Measurements from ENCODE around the gene DAB1.

DAB1 gene

DNA sequence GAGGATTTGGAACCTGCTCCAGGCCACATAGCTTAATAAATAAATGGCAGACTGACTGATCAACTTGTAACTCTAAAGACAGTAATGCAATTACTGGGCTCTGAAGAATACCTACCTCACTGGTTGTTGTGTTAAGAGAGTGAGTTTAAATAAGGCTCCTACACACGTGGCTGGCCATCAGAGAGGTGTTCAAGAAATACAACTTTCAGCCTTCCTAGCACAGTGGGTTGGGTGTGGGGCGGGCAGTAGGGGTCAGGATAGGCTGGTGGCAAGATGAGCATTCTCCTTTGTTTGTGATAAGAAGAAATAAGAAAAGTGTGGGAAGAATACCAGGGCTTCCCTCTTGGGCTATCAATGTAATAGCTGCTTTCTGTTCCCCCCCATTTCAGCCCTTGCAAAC lies 151.3 kb downstream of the DAB1 start:
- no peak for DNase-seq (ENCODE audit: low read depth in 2 of 2)

DNA sequence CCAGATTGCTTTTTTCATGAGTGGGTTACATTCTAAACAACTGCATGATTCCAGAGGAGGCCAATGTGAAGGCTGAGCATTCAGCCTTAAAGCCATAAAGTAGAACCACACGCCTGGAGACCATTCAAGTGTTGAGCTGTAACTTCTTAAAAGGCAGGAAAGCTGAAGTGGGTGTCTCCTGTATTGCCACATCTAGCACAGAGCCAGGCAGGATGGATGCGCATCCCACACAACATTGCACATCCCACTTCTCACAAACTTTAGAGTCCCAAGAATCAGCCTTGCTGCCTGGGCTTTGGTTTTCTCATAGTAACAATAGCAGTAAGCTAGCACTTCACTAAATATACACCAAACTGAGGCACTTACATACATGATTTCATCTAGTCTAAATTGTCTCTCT lies 151.7 kb downstream of the DAB1 start:
- no peak for DNase-seq (ENCODE audit: low read depth in 2 of 2)

DNA sequence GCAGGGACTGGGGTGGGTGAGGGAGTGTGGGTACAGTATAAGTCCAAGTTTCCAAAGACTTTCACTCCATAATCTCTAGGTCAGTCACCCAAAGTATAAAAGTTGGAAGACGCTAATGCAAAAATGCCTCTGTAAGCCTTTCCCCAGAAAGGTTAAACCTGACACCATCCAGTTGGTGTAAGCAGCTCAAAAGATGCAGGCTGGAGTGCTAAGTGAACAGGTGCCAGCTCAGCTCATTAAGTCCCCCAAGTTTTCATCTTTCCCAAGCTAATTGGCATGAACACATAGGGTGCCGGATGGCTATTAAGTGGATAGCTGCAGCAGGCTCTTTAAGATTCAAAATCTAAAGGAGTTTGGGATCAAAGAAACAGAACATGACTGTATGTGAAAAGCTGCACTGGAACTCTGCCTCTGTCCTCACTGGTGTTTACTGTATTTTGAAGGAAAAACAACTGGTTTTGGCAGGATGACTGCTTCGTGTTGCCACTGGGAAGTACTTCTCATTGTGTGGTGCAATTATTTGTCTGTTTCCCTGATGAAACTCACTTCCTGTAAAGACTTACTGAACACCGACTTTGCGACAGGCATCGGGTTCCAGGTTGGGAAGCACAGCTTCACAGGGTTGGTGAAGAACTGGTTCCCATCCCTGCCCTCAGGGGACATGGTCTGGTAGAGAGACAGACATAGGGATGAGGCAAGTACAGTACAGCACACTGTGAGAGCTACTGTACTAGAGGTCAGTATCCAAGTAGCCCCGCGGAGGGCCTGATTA lies 152.7 kb downstream of the DAB1 start:
- DNase-seq (ENCODE audit: low read depth in 2 of 2), result no peak

DNA sequence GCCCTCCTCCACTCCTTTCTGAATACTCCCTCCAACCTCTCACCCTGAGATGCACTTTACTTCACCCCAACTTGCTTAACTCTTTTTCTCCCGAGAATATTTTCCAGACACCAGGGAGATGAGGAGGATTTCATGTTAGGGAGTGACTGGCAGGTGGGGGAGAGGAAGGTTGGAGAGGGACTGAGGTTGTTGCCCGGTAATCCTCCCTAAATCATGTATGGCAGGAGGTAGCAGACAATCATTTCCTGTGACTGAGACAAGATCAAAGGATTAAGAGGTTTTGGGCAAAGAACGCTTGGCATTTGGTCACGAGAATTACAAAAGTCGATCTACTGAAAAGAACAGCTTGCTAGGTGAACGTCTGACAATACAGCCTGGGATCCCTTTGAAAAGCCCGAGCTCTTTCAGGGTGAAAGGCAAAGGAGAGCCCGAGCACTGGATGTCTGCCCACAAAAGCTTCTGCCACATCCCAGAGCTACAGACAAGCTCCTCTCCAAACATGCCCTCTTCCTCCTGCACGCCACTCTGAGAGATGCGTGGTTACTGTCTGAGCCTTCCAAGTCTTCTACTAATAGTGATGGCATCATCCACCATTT lies 154.1 kb downstream of the DAB1 start:
- no peak for DNase-seq (ENCODE audit: low read depth in 2 of 2)

DNA sequence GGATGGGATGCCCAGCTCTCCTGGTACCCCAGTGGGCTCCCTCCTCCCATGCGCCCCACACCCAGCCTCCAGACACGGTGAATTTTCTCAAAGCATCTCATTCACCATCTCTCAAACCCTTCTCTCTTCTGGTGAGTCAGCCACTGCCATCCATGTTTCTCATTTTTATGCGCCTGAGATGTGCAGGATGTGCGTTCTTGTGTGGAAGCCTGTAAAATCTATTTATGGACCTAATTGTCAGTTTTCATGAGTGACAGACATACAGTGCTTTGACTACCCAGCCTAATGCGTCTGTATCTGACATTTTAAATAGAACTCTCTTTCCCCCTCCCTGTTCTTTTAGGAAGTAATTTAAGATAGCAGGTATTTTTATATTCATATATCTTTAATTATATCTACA lies 158.8 kb downstream of the DAB1 start:
- DNase-seq (ENCODE audit: low read depth in 2 of 2), result no peak

DNA sequence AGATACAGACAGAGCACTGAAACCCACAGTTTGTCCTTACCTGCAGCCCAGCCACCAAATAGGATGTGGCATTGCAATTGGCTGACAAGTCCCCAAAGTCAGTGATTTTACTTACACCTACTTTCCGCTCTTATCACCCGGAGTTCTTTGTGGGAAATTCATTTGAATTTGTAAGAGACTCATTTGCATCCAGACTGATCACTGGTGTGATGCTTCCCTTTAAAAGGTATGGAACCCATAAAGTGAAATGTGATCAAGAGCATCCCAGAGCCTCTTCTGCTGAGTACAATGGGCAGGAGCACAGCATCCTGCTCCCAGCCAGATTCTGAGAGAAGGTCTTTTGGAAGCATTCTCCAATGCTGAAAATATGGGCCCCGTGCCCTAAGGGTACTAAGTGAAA lies 161.4 kb downstream of the DAB1 start:
- DNase-seq (ENCODE audit: low read depth in 2 of 2), result no peak

DNA sequence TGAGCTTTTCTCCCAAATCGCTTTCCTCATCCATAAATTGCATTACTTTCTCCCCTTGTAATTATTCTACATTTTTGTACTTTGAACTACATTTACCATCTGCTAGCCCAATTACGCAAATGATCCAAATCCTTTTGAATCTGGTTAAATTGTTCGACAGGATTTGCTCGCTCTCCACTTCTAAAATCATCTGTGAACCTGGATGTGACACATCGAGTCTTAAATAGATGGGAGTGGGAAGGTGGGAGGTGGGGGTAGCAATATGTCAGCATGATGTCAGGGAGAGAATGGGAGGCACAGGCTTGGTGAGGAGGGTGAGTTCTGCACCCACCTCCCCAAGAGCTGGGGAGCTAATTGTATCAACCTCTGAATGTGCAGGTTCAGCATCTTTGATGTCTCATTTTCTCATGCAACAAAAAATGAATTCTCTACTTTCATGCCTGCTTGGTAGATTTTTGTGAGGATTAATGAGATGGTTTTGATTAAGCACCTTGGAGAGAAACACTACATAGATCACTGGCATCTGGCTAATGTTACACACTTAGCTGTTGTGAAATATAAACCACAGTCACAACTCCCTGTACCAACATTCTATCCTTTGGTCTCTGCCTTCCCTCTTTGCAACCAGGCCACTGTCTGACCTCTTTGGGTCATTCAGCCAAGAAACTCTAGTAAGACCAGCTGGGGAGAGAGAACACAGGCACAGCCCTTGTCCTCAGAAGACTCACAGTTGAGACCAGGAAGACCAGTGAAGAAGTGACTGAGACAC lies 165.1 kb downstream of the DAB1 start:
- DNase-seq (ENCODE audit: low read depth in 2 of 2), result peak in 1 of 2 experiments; percentile 10

DNA sequence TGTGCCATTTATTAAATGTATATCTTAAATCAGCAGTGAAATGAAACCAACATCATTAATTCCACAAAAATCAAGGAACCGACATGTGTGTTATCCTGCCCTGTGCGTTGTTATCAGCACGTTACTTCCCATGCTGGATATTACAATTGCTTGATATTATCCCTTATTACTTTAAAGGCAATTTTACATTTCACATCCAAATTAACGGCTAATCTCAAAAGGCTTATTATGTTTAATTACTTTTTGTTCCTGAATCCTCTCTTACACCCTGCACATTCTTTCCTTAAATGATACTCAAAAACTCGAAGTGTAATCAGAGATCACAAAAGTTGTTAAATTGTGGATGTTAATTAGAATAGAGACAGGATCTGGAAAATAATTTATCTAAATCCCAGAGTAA lies 167.9 kb downstream of the DAB1 start:
- no peak for DNase-seq (ENCODE audit: low read depth in 2 of 2)

DNA sequence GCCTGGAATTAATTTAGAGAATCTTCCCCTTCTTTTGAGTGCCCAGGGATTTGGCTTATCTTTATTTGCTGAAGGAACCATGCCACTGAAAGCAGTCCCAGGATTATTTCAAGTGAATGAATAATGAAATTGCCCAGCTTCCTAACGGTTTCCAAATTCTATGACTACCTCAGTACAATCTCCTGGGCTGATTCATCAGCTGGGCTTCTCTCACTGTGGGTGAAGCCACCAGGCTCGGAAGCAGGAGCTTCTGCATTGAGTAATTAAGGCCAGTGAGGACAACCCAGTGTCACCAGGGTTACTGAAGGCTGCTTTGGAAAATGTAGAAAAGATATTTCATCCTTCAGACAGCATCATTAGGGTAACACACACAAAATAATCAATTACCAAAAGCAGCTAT lies 169.8 kb downstream of the DAB1 start:
- DNase-seq (ENCODE audit: low read depth in 2 of 2), result peak; percentile 11 to 17

DNA sequence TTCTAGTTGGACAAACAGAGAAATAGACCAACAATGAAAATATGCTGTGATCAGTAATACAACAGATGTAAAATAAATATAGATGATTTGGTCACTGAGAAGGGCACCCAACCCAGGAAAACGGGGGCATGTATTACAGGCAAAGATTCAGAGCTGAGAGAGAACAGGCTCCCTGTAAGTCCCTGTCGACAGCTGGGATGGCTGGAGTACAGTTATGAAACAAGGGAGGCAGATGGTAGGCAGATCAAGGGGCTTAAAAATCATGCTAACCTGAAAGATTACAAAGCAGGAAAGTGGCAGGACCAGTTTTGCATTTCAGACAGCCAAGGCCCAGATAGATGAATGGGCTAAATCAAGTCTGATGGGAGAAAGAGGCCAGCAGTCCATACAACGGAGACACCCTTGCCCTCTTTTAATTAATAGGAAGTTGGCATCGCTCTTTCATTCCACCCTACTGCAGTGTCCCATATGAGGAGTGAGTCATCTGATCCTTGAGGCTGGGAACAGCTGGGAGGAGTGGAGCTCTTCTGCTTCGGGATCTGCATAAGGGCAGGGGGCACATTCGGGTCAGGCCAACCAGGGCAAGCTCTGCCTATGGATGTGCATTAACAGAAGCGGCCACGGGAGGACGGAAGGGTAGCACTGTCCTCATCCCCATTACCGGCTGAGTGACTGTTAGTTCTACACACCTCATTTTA lies 171.1 kb downstream of the DAB1 start:
- no peak for DNase-seq (ENCODE audit: low read depth in 2 of 2)

DNA sequence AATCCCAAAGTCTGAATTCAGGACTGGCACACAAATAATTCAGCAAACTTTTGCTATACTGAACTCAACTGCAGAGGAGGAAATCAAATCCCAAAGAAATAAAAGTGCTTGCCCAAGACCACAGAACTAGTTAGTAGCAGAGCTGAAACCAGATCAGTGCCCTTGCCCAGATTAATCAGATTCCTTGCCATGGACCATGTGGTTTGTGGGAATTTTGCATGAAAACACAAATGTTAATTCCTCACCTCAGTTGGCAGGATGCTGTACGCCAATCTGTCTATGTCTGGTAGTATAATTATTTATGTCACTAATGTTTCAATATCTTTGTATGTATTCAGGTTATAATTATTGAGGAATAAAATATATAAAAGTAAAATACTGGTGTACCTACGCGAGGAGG lies 173.8 kb downstream of the DAB1 start:
- no peak for DNase-seq (ENCODE audit: low read depth in 2 of 2)

DNA sequence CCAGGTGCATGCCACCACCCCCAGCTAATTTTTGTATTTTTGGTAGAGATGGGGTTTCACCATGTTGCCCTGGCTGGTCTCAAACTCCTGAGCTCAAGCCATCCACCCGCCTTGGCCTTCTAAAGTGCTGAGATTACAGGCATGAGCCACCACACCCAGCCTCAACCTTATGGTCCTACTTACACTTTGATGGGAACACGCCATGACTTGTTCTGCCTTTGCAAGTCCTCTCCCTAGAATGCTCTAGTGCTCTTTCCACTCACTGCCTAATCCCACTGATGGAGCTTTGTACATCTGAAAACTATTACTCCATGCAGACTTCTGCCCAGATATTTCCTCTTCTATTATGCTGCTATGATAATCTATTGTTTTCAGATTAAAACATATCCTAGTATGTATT lies 174.3 kb downstream of the DAB1 start:
- DNase-seq (ENCODE audit: low read depth in 2 of 2), result no peak

DNA sequence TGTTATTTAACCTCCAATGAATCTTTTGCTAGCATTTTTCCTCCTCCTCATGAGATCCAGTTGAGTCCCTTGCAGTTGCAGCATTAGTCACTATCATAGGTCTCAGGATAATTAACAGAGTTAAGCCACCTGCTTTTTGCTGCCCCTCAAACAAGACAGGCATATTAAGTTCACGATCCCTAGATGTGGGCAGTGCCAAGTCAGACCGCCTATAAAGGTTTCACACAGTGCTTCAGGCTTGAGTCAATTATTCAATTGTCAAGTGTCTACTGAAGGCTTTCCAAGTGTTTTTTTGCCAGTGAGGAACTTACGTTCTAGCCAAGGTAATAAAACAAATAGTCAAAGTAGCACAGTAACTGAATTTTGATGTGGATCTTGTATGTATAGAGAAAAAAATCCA lies 175.0 kb downstream of the DAB1 start:
- DNase-seq (ENCODE audit: low read depth in 2 of 2), result no peak

DNA sequence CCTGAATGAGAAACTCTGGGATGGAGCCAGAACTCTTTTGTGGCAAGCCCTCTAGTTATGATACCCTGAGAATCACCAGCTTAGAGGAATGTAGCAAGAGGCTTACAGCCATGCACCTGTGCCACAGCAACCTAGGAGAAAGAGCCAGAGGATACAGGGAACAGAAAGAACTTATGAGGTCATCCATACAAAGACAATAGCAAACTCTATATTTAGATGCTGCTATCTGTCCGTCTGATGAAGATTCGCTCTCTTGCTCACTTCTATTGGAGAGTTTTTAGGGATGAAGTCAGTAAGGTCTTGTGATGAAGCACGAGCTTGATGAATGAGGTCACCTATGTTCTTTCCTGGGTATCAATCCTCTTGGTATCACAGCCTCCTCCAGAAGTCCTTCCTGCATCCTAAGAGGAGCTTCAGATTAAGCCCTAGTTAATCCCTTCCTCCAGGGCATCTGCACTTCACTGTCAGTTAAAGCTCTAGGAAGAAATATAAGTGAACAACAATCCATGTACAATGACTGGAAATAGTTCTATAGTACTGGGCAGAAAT lies 185.6 kb downstream of the DAB1 start:
- no peak for DNase-seq (ENCODE audit: low read depth in 2 of 2)

DNA sequence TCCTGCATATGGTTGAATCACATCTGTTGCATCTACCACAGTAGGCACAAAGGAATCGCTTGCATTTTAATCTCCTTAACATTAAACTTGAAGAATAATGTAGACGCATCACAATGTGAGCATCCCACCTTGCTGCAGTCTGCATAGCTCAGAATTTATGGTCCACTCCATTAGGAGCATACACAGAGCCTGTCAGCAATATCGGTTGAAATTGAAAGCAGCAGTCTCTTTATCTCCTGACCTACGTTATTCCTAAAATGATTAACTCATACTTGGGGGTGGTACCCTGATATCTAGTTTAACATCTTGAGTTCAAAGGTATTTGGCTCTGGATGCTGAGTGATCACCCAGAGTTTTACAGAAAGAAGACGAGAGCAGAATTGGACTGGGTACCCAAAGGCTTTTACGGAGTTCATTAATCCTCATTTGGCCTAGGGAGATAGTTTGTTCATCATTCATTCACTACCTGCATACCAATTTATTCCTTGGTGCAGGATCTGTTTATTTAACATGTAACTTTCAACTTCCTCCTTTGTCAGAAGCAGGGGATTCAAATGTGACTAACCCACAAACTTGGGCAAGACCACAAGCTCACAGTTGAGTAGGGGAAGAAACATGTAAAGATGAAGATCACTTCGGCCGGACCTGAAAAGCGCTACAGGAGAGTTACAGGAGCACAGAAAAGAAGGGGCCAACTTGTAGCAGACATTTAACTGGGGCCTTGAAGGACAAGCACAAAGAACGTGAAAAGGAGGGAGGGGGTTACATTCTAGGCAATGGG lies 187.9 kb downstream of the DAB1 start:
- no peak for DNase-seq (ENCODE audit: low read depth in 2 of 2)

DNA sequence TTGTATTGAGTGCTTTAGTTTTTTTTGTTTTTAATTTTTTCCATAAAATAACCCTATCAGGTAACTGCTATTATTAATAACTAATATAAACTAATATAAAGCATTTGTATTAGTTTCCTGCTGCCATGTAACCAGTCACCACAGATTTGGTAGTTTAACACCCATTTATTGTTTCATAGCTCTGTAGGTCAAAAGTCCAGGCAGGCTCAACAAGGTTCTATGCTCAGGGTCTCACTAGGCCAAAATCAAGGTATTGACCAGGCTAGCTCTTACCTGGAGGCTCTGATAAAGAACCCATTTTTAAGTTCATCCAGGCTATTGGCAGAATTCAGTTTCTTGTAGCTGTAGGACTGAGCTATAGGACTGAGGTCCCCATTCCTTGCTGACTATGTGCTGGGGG lies 189.4 kb downstream of the DAB1 start:
- no peak for DNase-seq (ENCODE audit: low read depth in 2 of 2)

DNA sequence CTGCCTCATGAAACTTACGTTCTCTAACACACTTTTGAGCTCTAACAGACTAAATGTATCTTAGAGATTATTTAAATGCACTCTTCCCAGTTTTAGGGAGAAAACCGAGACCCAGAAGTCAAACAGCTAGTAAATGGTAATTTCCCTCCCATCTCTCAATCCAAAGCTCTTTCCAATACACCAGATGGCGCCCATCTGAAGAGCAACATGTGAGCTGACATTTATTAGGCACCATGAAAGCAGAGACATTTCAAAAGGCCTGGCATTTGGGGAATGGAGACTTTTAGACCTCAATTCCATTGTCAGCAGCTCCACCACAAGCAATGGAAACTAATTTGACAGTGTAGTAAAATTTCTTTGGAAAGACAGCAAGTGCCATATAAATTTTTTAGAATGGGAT lies 191.4 kb downstream of the DAB1 start:
- no peak for DNase-seq (ENCODE audit: low read depth in 2 of 2)

DNA sequence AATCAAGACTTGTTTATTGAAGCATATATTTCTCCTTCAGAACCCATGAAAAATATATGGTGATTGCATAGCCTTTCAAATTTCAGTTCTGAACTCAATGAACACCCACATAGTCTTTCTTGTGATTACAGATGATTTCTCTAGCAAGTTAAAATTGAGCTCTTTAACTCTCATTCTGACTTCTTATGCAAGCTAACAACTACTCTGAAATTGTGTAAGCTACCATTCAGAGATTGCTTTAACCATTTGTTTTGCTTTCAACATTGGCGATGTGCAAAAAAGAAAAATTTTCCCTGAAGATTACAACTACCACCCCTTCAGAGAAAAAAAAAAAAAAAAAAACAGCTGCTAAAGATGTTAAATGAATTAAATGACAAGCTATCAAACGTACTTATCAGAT lies 193.9 kb downstream of the DAB1 start:
- no peak for DNase-seq (ENCODE audit: low read depth in 2 of 2)

DNA sequence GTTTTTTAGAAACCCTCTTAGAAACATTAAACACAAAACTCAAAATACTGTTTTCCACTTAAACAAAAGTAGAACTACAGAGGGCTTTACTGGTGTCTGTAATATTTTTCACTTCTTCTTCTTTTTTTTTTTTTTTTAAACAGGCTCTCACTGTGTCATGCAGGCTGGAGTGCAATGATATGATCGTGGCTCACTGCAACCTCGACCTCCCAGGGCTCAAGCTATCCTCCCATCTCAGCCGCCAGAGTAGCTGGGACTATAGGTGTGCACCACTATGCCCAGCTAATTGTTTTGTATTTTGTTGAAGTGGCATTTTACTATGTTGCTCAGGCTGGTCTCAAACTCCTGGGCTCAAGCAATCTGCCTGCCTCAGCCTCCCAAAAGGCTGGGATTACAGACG lies 194.8 kb downstream of the DAB1 start:
- no peak for DNase-seq (ENCODE audit: low read depth in 2 of 2)

DNA sequence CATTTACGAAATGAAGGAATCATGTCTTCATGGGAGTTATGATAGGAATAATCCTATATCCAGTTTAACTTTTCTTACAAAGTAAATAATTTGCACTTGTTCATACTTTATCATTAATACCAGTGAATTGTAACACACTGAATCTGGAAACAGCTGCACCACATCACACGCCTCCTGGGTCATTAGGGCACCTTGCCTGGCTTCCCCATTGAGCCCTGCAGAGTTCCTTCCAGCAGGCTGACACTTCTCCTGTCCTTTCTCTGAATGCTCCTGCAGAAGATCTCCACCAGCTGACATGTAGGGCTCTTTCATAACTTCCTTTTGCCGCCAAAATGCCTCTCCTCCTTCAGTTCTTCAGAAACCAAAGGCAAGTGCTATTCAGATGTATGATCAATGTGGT lies 201.1 kb downstream of the DAB1 start:
- no peak for DNase-seq (ENCODE audit: low read depth in 2 of 2)

DNA sequence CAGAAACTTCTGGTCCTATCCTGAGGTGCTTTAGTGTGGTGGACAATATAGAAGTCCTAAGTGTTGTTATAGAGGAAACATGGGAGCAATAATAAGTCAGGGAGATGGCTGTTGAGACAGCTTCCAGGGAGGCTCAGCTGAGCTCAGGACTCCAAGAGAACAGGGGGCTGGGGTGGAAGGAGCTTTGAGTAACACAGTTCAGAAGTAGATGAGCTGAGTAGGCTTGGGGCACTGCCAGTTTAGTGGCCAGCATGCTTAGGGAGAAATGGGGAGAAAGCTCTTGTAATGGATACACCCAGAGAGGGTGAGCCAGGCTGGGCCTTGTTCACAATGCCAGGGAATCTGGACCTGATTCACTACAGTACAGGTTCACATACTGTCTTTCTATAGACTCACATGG lies 201.6 kb downstream of the DAB1 start:
- no peak for DNase-seq (ENCODE audit: low read depth in 2 of 2)

Measured in fibroblast of skin of left quadriceps (primary cell).